ENCODE measurements around the gene CCDC3.

DNA sequence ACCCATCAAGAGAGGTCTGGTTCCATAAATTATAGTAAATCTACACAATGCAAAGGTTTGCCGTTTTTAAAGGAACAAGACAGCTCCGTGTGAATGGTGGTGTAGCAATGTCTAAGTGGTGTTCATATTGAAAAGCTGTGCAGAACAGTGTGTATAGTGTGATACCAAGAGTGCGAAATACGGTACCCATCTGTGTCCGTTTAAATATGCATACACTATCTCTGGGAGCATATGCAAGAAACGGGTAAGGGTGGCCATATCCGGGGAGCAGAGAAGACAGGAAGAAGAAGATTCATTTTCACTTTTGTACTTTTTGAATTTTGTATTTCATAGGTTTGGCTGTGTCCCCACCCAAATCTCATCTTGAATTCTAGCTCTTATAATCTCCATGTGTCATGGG is 102.0 kb downstream of the CCDC3 start:
- TF ChIP-seq, protein P1, sequence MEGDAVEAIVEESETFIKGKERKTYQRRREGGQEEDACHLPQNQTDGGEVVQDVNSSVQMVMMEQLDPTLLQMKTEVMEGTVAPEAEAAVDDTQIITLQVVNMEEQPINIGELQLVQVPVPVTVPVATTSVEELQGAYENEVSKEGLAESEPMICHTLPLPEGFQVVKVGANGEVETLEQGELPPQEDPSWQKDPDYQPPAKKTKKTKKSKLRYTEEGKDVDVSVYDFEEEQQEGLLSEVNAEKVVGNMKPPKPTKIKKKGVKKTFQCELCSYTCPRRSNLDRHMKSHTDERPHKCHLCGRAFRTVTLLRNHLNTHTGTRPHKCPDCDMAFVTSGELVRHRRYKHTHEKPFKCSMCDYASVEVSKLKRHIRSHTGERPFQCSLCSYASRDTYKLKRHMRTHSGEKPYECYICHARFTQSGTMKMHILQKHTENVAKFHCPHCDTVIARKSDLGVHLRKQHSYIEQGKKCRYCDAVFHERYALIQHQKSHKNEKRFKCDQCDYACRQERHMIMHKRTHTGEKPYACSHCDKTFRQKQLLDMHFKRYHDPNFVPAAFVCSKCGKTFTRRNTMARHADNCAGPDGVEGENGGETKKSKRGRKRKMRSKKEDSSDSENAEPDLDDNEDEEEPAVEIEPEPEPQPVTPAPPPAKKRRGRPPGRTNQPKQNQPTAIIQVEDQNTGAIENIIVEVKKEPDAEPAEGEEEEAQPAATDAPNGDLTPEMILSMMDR (IDR thresholded peaks at IDR 0.05 in 4 of 5, conservative IDR thresholded peaks at IDR 0.05 in 1 of 5), result no peak
- TF ChIP-seq POLR2A (IDR thresholded peaks at IDR 0.05), result no peak
